Endothelial cell (in vitro differentiated cells): ENCODE results near the gene VAPB. TPM values are rescaled to one million over a fixed set of nuclear protein-coding genes. Genes with fewer than 3 reads are reported as not detected.

ENCODE experiments used
- DNase-seq: peaks from one replicate; pipeline ENCODE4 v3.0.0; 2021; ENCODE audit warnings: low spot score
- H3K27ac Mint-ChIP-seq: one replicate; pipeline ENCODE4 v1.8.0; 2021; ENCODE audit warnings: mixed read lengths, inconsistent platforms; ENCODE audit not compliant: unreplicated experiment
- H3K27me3 Mint-ChIP-seq: one replicate; pipeline ENCODE4 v1.8.0; 2021; ENCODE audit warnings: mild to moderate bottlenecking, moderate library complexity, mixed read lengths, inconsistent platforms; ENCODE audit not compliant: unreplicated experiment
- H3K36me3 Mint-ChIP-seq: one replicate; pipeline ENCODE4 v1.8.0; 2021; ENCODE audit warnings: mild to moderate bottlenecking, low read depth, mixed read lengths, inconsistent platforms; ENCODE audit not compliant: unreplicated experiment
- H3K4me1 Mint-ChIP-seq: one replicate; pipeline ENCODE4 v1.8.0; 2021; ENCODE audit warnings: mild to moderate bottlenecking, mixed read lengths, inconsistent platforms; ENCODE audit not compliant: unreplicated experiment
- H3K4me3 Mint-ChIP-seq: one replicate; pipeline ENCODE4 v1.8.0; 2021; ENCODE audit warnings: mild to moderate bottlenecking, mixed read lengths, inconsistent platforms; ENCODE audit not compliant: unreplicated experiment
- H3K9me3 Mint-ChIP-seq: one replicate; pipeline ENCODE4 v1.8.0; 2021; ENCODE audit warnings: mixed read lengths, inconsistent platforms; ENCODE audit not compliant: unreplicated experiment
- total RNA-seq: library from RNA; stranded (reverse); fragmentation: NEBNext Ultra II Directional; extraction: Animal tissue kit (Norgen Biotek cat#: 25700); gene quantifications from one replicate; pipeline ENCODE4 v1.2.1, GENCODE V29; 2021; ENCODE audit not compliant: unreplicated experiment
- TF ChIP-seq, protein P1 (sequence below): fragments of 200-600 bp; sonication (generic); IDR thresholded peaks from one replicate; pipeline ENCODE4 v1.5.0; 2021; ENCODE audit warnings: antibody characterized with exemption; ENCODE audit not compliant: unreplicated experiment

VAPB gene
- total RNA-seq, 1 donor from 2014 or later, result 55.5 TPM

DNA sequence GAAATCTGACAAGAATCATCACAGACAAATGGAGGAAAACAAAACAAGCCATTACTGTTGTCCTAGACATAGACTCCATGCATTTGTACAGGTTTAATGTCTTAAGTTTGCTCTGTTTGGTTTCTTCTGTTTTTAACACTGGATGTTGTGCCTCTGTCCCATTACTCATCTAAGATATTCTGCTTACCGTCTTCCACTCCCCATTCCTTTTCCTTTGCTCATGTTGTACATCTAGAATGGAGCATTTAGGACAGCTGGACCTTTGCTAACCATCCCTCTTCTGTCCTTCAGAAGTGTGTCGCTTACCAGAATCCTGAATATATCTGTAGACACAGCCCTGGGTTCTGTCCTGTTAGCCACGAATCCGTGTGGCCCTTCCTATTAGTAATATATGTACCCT lies 44.3 kb upstream of the VAPB start:
- no peak for DNase-seq
- H3K27ac Mint-ChIP-seq, result no peak overlapping the region
- TF ChIP-seq, protein P1, sequence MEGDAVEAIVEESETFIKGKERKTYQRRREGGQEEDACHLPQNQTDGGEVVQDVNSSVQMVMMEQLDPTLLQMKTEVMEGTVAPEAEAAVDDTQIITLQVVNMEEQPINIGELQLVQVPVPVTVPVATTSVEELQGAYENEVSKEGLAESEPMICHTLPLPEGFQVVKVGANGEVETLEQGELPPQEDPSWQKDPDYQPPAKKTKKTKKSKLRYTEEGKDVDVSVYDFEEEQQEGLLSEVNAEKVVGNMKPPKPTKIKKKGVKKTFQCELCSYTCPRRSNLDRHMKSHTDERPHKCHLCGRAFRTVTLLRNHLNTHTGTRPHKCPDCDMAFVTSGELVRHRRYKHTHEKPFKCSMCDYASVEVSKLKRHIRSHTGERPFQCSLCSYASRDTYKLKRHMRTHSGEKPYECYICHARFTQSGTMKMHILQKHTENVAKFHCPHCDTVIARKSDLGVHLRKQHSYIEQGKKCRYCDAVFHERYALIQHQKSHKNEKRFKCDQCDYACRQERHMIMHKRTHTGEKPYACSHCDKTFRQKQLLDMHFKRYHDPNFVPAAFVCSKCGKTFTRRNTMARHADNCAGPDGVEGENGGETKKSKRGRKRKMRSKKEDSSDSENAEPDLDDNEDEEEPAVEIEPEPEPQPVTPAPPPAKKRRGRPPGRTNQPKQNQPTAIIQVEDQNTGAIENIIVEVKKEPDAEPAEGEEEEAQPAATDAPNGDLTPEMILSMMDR, result no peak
- peak overlapping the region; percentile 5 for H3K4me3 Mint-ChIP-seq
- peaks cover 4% of the 10 kb centered on the region for H3K27me3 Mint-ChIP-seq
- H3K4me1 Mint-ChIP-seq, result no peaks in the 10 kb centered on the region
- H3K9me3 Mint-ChIP-seq, result no peaks in the 10 kb centered on the region
- H3K36me3 Mint-ChIP-seq, result peaks cover 40% of the 10 kb centered on the region

DNA sequence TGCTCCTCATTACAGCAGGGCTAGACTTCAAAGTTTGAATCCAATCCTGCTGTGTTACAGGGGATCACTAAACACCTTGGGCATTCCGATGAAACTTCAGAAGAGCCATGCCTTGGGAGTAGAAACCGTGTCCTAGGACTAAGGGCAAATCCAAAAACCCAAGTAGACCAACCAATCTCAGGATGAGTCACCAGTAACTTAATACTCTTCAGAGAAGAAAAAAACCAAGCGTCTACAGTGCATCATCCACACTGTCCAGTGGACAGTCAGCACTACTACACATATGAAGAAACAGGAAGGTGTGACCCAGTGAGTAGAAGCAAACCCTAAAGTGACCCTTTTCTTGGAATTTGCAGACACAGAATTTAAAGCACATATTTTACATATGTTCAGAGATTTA lies 39.5 kb upstream of the VAPB start:
- Mint-ChIP-seq H3K27me3 (no peaks in the 10 kb centered on the region), H3K4me3 (no peak overlapping the region), H3K4me1 (no peaks in the 10 kb centered on the region), H3K27ac (no peak overlapping the region), H3K9me3 (no peaks in the 10 kb centered on the region), H3K36me3 (peaks cover 28% of the 10 kb centered on the region)
- DNase-seq, result no peak
- TF ChIP-seq, protein P1, result no peak

DNA sequence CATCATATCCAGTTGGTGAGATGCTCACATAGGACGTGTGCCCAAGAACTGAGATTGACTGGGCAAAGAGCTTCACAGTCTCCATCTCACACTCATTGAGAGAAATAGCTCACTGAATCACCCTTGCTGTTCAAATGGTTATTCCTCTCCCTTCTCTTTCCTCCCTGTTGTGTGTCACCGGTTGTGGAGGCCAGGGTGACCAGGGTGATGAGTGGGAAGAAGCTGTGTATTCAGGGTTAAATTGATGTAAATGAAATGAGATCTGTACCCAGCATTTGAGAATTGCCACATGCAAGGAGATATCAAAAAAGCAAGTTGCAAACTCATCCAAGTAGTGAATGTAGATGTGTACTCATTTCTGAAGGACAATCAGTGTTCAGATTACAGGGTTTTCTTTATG lies 36.6 kb upstream of the VAPB start:
- Mint-ChIP-seq H3K4me3 (no peak overlapping the region), H3K27ac (no peak overlapping the region), H3K27me3 (no peaks in the 10 kb centered on the region), H3K36me3 (peaks cover 12% of the 10 kb centered on the region), H3K9me3 (no peaks in the 10 kb centered on the region), H3K4me1 (no peaks in the 10 kb centered on the region)
- TF ChIP-seq, protein P1, result no peak
- no peak for DNase-seq

DNA sequence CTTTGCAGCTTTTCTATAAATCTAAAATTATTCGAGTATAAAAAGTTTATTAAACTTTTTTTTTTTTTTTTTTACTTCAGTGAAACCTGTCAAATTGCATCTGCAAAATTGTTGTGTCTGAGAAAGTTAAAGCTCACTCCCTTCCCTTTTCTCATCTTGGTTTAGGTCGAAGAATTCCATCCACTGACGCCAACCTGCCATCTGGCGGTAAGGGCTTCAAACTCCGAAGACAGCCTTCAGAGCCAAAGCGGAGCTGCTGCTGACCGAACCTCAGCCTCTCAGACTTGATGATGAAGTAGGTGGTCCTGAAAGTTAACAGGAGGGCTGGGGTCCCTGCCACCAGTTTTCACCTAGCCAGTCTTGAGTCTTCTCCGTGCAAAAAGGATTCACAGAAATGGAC lies 29.6 kb upstream of the VAPB start:
- Mint-ChIP-seq H3K9me3 (no peaks in the 10 kb centered on the region), H3K4me1 (no peaks in the 10 kb centered on the region), H3K4me3 (no peak overlapping the region), H3K27me3 (no peaks in the 10 kb centered on the region), H3K27ac (no peak overlapping the region), H3K36me3 (peaks cover 19% of the 10 kb centered on the region)
- TF ChIP-seq, protein P1, result no peak
- no peak for DNase-seq

DNA sequence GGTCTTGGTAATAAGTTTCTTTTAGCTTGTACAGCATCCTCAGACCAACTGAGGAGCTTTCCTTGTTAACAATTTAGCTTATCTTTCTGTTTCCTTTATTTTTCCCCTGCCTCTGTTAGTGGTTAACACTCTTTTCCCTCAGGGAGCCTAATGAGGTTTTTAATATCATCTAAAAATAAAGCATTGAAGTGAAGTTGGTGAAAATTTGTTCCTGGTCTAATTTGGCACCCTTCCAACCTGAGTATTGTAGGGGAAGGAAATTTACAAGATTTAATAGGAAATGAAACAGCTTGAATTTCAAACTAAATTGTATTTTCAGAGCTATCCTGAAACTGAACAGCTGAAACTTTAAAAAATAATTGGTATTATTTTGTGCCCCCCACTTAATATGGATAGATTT lies 28.1 kb upstream of the VAPB start:
- no peak for DNase-seq
- no peak overlapping the region for H3K27ac Mint-ChIP-seq
- H3K9me3 Mint-ChIP-seq, result no peaks in the 10 kb centered on the region
- H3K4me1 Mint-ChIP-seq, result no peaks in the 10 kb centered on the region
- peaks cover 13% of the 10 kb centered on the region for H3K36me3 Mint-ChIP-seq
- TF ChIP-seq, protein P1, result no peak
- no peaks in the 10 kb centered on the region for H3K27me3 Mint-ChIP-seq
- H3K4me3 Mint-ChIP-seq, result no peak overlapping the region
